Kidney capillary endothelial cell (primary cell): ENCODE data around the gene GHITM.
A peak's percentile ranks its signal among the peaks of the same experiment; 100 is the strongest.
"Not testable (repeated sequence)": the region's sequence is repeated elsewhere in the genome, so short reads cannot be mapped to it uniquely, and the experiment has no call there.

Experiments
- DNase-seq: peaks from one replicate; pipeline ENCODE4 v3.0.0-alpha.2; 2018; ENCODE audit warnings: low spot score

GHITM gene

GRCh38 chr10:84139126-84140035, at the start of gene GHITM:
GHITM (plus strand) TSS chr10:84139509; CDS start chr10:84141501, 1,992 bp downstream.
- DNase-seq = peak; percentile 97

- peak; percentile 81 for DNase-seq
Observed at GRCh38 chr10:84095811-84096497, 43.4 kb upstream of the GHITM start.

- DNase-seq = peak; percentile 26
Observed at GRCh38 chr10:84097787-84098353, 41.4 kb upstream of the GHITM start.

- DNase-seq = no peak
Observed at GRCh38 chr10:84098667-84099066, 40.6 kb upstream of the GHITM start.

- DNase-seq = no peak
Observed at GRCh38 chr10:84101042-84101441, 38.3 kb upstream of the GHITM start.

GRCh38 chr10:84108797-84109196, 30.5 kb upstream of the GHITM start:
- no peak for DNase-seq

GRCh38 chr10:84109772-84110171, 29.5 kb upstream of the GHITM start:
- not testable (repeated sequence) for DNase-seq

- not testable (repeated sequence) for DNase-seq
Observed at GRCh38 chr10:84113468-84113867, 25.8 kb upstream of the GHITM start.

GRCh38 chr10:84114088-84114667, 25.1 kb upstream of the GHITM start:
- DNase-seq = no peak

GRCh38 chr10:84117204-84117603, 22.1 kb upstream of the GHITM start:
- not testable (repeated sequence) for DNase-seq

- DNase-seq = no peak
Observed at GRCh38 chr10:84117686-84118394, 21.5 kb upstream of the GHITM start.

- DNase-seq = no peak
Observed at GRCh38 chr10:84118395-84119006, 20.8 kb upstream of the GHITM start.

GRCh38 chr10:84123362-84123761, 15.9 kb upstream of the GHITM start:
- no peak for DNase-seq

GRCh38 chr10:84125910-84126784, 13.2 kb upstream of the GHITM start:
- not testable (repeated sequence) for DNase-seq

GRCh38 chr10:84126785-84127167, 12.5 kb upstream of the GHITM start:
- DNase-seq = no peak

GRCh38 chr10:84135836-84136235, 3.5 kb upstream of the GHITM start:
- no peak for DNase-seq

GRCh38 chr10:84137811-84138210, 1.5 kb upstream of the GHITM start:
- no peak for DNase-seq

- no peak for DNase-seq
Observed at GRCh38 chr10:84138478-84139125, 707 bp upstream of the GHITM start.

GRCh38 chr10:84140036-84140379, 699 bp downstream of the GHITM start:
- no peak for DNase-seq

GRCh38 chr10:84147347-84147746, 8.0 kb downstream of the GHITM start:
- DNase-seq = no peak
